NCI-H187 (cell line): ENCODE results near the gene TMED10.
"Not testable (repeated sequence)": the region's sequence is repeated elsewhere in the genome, so short reads cannot be mapped to it uniquely, and the experiment has no call there.

Source experiments
- DNase-seq, 2 experiments: peaks; one replicate each; lab custom pipeline; 2025; lab: John Stamatoyannopoulos, UW

The TMED10 gene

GRCh38 chr14:75190023-75190422 is 13.6 kb upstream of the TMED10 start:
- no peak for DNase-seq

GRCh38 chr14:75188520-75189268 is 12.3 kb upstream of the TMED10 start:
- DNase-seq: no peak

GRCh38 chr14:75188086-75188485 is 11.7 kb upstream of the TMED10 start:
- DNase-seq: no peak

- no peak for DNase-seq
These were observed 10.5 kb upstream of the TMED10 start for GRCh38 chr14:75186953-75187352.

GRCh38 chr14:75185251-75186040 is 9.0 kb upstream of the TMED10 start:
- no peak for DNase-seq

- DNase-seq: no peak
These were observed 8.1 kb upstream of the TMED10 start for GRCh38 chr14:75184492-75184891.

GRCh38 chr14:75184039-75184438 is 7.6 kb upstream of the TMED10 start:
- DNase-seq: no peak

GRCh38 chr14:75183225-75183624 is 6.8 kb upstream of the TMED10 start:
- no peak for DNase-seq

GRCh38 chr14:75182821-75183220 is 6.4 kb upstream of the TMED10 start:
- DNase-seq: no peak

GRCh38 chr14:75182163-75182562 is 5.8 kb upstream of the TMED10 start:
- DNase-seq: not testable (repeated sequence)

- DNase-seq: no peak
These were observed 5.1 kb upstream of the TMED10 start for GRCh38 chr14:75181293-75182062.

- DNase-seq: no peak
These were observed 703 bp downstream of the TMED10 start for GRCh38 chr14:75175677-75176141.

- no peak for DNase-seq
These were observed 2.3 kb downstream of the TMED10 start for GRCh38 chr14:75174066-75174465.

GRCh38 chr14:75170772-75171171 is 5.6 kb downstream of the TMED10 start:
- DNase-seq: no peak

- DNase-seq: no peak
These were observed 7.7 kb downstream of the TMED10 start for GRCh38 chr14:75168586-75169335.

GRCh38 chr14:75167325-75167724 is 9.1 kb downstream of the TMED10 start:
- DNase-seq: no peak

- no peak for DNase-seq
These were observed 10.6 kb downstream of the TMED10 start for GRCh38 chr14:75165586-75166391.

GRCh38 chr14:75164809-75165208 is 11.6 kb downstream of the TMED10 start:
- no peak for DNase-seq

- no peak for DNase-seq
These were observed 12.7 kb downstream of the TMED10 start for GRCh38 chr14:75163677-75164076.

- DNase-seq: no peak
These were observed 13.8 kb downstream of the TMED10 start for GRCh38 chr14:75162631-75163030.
